OCI-LY1 (cell line): ENCODE data around the gene FAM219B.

Source experiments
- H2AFZ ChIP-seq: fragments of 200-600 bp; sonication (generic), shearing (Covaris generic); 2 replicates; pipeline ENCODE4 v1.6.0; 2014; ENCODE audit warnings: antibody characterized with exemption, mild to moderate bottlenecking, low read length
- H3F3A ChIP-seq: fragments of 200-600 bp; sonication (generic), shearing (Covaris generic); 2 replicates; pipeline ENCODE4 v1.6.0; 2014; ENCODE audit warnings: mild to moderate bottlenecking, antibody characterized with exemption, low read length, moderate library complexity; ENCODE audit not compliant: insufficient read depth
- H3K27ac ChIP-seq: fragments of 200-600 bp; sonication (generic); 2 replicates; pipeline ENCODE4 v1.5.1; 2014; ENCODE audit warnings: low read length, mixed run types, mild to moderate bottlenecking, low read depth; ENCODE audit not compliant: poor library complexity, severe bottlenecking
- H3K27me3 ChIP-seq: fragments of 200-600 bp; sonication (generic); 2 replicates; pipeline ENCODE4 v1.6.0; 2014; ENCODE audit warnings: antibody characterized with exemption, mild to moderate bottlenecking, low read length, moderate library complexity; ENCODE audit not compliant: insufficient read depth
- H3K36me3 ChIP-seq: fragments of 200-600 bp; sonication (generic); 2 replicates; pipeline ENCODE4 v1.6.1; 2014; ENCODE audit warnings: mild to moderate bottlenecking, antibody characterized with exemption, low read length, moderate library complexity, mixed read lengths; ENCODE audit not compliant: insufficient read depth
- H3K4me1 ChIP-seq: fragments of 200-600 bp; sonication (generic); 2 replicates; pipeline ENCODE4 v1.5.1; 2014; ENCODE audit warnings: mild to moderate bottlenecking, low read length, moderate library complexity; ENCODE audit not compliant: insufficient read depth, severe bottlenecking
- H3K4me2 ChIP-seq: fragments of 200-600 bp; sonication (generic), shearing (Covaris generic); 2 replicates; pipeline ENCODE4 v1.6.1; 2014; ENCODE audit warnings: low read length
- H3K4me3 ChIP-seq: fragments of 200-600 bp; sonication (generic); 2 replicates; pipeline ENCODE4 v1.5.1; 2014; ENCODE audit warnings: low read length, low read depth, mild to moderate bottlenecking, mixed read lengths; ENCODE audit not compliant: poor library complexity, severe bottlenecking
- H3K79me2 ChIP-seq: fragments of 200-600 bp; shearing (Covaris generic); 2 replicates; pipeline ENCODE4 v1.6.1; 2016; ENCODE audit warnings: mixed run types, low read length, mixed read lengths; ENCODE audit not compliant: insufficient read depth
- H3K9ac ChIP-seq: fragments of 200-600 bp; sonication (generic), shearing (Covaris generic); 2 replicates; pipeline ENCODE4 v1.6.1; 2014; ENCODE audit warnings: mild to moderate bottlenecking, low read length, mixed read lengths
- H3K9me2 ChIP-seq: fragments of 200-600 bp; sonication (generic), shearing (Covaris generic); 2 replicates; pipeline ENCODE4 v1.6.1; 2014; ENCODE audit warnings: low read depth, mild to moderate bottlenecking, low read length, mixed read lengths
- H3K9me3 ChIP-seq: fragments of 200-600 bp; shearing (Covaris generic); 2 replicates; pipeline ENCODE4 v1.6.1; 2014; ENCODE audit warnings: low read length, mixed read lengths
- H4K20me1 ChIP-seq: fragments of 200-600 bp; sonication (generic), shearing (Covaris generic); 2 replicates; pipeline ENCODE4 v1.6.0; 2016; ENCODE audit warnings: mild to moderate bottlenecking, low read length; ENCODE audit not compliant: insufficient read depth
- CTCF ChIP-seq: fragments of 200-600 bp; sonication (generic), shearing (Covaris generic); IDR thresholded peaks from 2 replicates; pipeline ENCODE4 v1.5.1; 2017; ENCODE audit warnings: mild to moderate bottlenecking, antibody characterized with exemption, low read length, moderate library complexity, mixed read lengths
- EZH2 ChIP-seq: fragments of 200-600 bp; sonication (generic), shearing (Covaris generic); IDR thresholded peaks from 2 replicates; pipeline ENCODE4 v1.8.0; 2017; ENCODE audit warnings: borderline replicate concordance, mixed run types, mild to moderate bottlenecking, antibody characterized with exemption, low read length, moderate library complexity, mixed read lengths

The FAM219B gene

DNA sequence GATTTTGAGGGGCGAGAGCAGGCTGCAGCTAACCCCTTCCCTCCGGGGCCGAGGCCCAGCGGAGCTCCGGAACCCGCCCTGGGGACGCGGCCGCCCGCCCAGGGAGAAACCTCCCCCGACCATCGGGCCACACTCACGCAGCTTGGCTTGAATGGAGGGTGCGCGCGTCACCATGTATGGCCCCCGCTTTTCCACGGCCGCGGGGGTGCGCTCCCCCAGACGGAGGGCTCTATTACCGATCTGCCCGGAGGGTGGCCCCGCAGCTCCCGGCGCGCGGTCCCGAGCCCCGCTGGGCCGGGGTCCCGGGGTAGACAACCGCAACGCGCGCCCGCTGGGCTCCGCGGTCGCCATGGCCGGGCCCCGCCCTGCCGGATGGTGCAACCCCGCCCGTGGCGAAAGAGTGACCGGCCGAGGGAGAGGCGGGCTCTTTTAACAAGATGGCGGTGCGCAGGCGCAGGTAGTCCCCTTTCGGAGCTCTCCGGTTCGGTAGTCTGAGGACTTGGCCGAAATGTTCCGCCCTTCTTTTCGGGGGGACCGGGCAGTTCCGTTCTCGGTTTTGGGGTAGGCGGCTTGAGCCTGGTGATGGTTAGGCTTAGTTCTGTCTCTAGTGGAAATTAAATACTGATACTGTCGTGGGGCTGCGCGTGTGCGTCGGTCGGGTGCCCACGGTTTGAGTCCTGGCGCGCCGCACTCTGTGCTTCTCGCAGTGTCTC is at the start of gene FAM219B:
Gene FAM219B (minus strand): TSS at position 402 of the 713 bp plus-strand sequence. CDS start 51 bp downstream, at position 351.
- Histone ChIP-seq H2AFZ (peak within 1 kb of the TSS; percentile 90), H3K4me2 (peak within 1 kb of the TSS; percentile 98), H3K4me1 (peaks cover 35% of the 10 kb centered on the region), H3K4me3 (peak within 1 kb of the TSS; percentile 84), H3K27ac (peak within 1 kb of the TSS; percentile 73), H3K79me2 (peaks cover 7% of the 10 kb centered on the region; the same call in 1 of the 2 replicates), H3K9me2 (no peaks in the 10 kb centered on the region), H4K20me1 (no peaks in the 10 kb centered on the region), H3K27me3 (no peaks in the 10 kb centered on the region), H3F3A (no peaks in the 10 kb centered on the region; the same call in 1 of the 2 replicates), H3K36me3 (peaks cover 46% of the 10 kb centered on the region), H3K9ac (peak within 1 kb of the TSS; percentile 92), H3K9me3 (no peaks in the 10 kb centered on the region)
- TF ChIP-seq EZH2: no peak

DNA sequence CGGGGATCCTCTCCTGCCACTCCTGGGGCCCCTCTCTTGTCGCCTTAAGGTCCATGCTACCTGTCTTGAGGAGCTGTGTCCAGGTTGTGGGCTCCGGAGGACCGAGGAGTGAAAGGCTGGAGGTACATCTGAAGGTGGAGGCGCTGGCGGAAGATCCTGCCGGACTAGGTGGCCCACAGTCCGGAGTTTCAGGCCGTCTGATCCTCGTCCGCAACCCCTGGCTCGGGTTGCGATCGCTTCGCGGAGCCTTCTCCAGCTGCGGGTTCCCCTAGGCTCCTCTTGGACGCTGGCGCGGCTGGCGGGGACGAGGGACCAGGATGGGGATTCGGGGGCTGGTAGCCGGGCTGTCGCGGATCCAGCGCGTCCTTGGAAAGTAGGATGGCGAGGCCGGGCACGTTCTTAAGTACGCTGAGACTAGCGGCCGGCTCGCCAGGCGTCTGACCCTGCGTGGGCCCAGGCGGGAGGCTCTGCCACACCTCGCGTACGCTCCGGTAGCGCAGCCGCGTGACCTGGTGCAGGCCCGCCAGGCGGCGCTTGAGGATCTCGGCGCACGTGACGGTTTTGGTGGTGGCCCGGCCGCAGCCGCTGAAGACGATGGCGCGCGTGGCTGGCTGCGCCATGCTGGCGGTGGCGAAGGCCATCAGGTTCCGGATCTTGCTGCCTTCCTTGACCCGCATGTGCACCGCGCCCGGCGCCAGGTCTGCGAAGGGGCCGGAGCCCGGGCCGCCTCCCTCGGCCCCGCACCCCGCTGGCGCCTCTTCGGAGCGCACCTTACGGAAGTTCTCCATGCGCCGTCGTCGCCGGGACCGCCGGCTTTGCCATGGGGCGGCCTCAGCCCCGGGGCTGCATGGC is 49.4 kb upstream of the FAM219B start:
- H3K36me3 ChIP-seq: no peaks in the 10 kb centered on the region
- H3K9me2 ChIP-seq: no peaks in the 10 kb centered on the region
- H3K4me1 ChIP-seq: peaks cover 39% of the 10 kb centered on the region
- no peaks in the 10 kb centered on the region for H4K20me1 ChIP-seq
- peaks cover 4% of the 10 kb centered on the region; the same call in 1 of the 2 replicates for H3K79me2 ChIP-seq
- H3K9me3 ChIP-seq: no peaks in the 10 kb centered on the region
- no peaks in the 10 kb centered on the region for H3K27me3 ChIP-seq
- TF ChIP-seq CTCF (peak; percentile 45), EZH2 (no peak)
- H3K4me3 ChIP-seq: peak overlapping the region; percentile 60
- peak overlapping the region; percentile 6 for H3K27ac ChIP-seq
- H3F3A ChIP-seq: no peaks in the 10 kb centered on the region
- peak overlapping the region; percentile 77 for H3K4me2 ChIP-seq
- H3K9ac ChIP-seq: peak overlapping the region; percentile 73
- H2AFZ ChIP-seq: no peak overlapping the region

GRCh38 chr15:74955017-74955416 is 48.4 kb upstream of the FAM219B start:
- H3F3A ChIP-seq: no peaks in the 10 kb centered on the region
- H3K9me2 ChIP-seq: no peaks in the 10 kb centered on the region
- H3K9ac ChIP-seq: peak overlapping the region; percentile 73; the same call in 1 of the 2 replicates
- no peak for TF ChIP-seq CTCF
- TF ChIP-seq EZH2: no peak
- peaks cover 39% of the 10 kb centered on the region for H3K4me1 ChIP-seq
- peaks cover 4% of the 10 kb centered on the region; the same call in 1 of the 2 replicates for H3K79me2 ChIP-seq
- no peak overlapping the region for H2AFZ ChIP-seq
- H3K4me3 ChIP-seq: peak overlapping the region; percentile 60
- H3K4me2 ChIP-seq: peak overlapping the region; percentile 77
- peak overlapping the region; percentile 6 for H3K27ac ChIP-seq
- H3K27me3 ChIP-seq: no peaks in the 10 kb centered on the region
- H3K36me3 ChIP-seq: no peaks in the 10 kb centered on the region
- H3K9me3 ChIP-seq: no peaks in the 10 kb centered on the region
- H4K20me1 ChIP-seq: no peaks in the 10 kb centered on the region
